ENCODE data around the gene PAX5.

DNA sequence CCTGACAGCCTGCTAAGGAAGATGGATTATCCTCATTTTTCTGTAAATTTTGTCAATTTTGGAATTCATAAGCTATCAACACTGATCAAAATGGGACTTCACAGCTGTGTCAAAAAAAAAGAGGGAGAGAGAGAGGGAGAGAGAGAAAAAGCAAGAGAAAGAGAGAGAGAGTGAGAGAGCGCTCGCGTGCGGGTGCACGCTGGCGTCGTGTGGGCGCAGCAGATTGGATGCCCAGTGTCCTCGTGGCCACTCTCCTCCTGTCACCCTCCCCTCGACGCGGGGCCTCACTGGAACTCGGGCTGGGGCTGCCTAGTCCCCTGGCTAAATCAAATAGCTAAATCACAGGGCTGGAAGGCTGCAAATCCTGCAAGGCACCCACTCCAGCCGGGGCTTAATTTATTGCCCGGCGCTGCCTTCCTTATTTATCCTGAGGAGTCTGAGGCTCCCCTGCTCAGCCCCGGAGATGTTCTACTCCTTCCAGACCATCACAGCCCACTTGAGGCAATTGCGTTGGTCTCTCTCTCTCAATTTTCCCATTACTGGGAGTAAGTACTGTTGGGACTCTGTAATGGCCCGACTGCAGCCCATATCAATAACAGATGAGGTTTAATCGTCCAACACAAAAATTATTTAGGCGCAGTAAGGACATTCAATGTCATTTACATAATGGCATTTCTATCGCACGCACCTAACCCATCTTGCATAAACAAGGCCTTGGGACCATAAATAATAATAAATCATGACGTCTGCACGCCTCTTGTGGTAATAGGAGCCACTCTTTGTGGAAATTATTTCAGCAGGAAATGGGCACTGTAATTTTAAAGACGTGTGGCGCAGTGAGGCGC is 94.2 kb downstream of the PAX5 start:
- TF ChIP-seq, protein P1, sequence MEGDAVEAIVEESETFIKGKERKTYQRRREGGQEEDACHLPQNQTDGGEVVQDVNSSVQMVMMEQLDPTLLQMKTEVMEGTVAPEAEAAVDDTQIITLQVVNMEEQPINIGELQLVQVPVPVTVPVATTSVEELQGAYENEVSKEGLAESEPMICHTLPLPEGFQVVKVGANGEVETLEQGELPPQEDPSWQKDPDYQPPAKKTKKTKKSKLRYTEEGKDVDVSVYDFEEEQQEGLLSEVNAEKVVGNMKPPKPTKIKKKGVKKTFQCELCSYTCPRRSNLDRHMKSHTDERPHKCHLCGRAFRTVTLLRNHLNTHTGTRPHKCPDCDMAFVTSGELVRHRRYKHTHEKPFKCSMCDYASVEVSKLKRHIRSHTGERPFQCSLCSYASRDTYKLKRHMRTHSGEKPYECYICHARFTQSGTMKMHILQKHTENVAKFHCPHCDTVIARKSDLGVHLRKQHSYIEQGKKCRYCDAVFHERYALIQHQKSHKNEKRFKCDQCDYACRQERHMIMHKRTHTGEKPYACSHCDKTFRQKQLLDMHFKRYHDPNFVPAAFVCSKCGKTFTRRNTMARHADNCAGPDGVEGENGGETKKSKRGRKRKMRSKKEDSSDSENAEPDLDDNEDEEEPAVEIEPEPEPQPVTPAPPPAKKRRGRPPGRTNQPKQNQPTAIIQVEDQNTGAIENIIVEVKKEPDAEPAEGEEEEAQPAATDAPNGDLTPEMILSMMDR (IDR thresholded peaks at IDR 0.05) = no peak
- no peak for TF ChIP-seq POLR2A (IDR thresholded peaks at IDR 0.05)
